Right lobe of liver (tissue), 6 donors: ENCODE data around the gene CACNA2D3. TPM values are rescaled to one million over a fixed set of nuclear protein-coding genes. Genes with fewer than 3 reads are reported as not detected.
A peak's percentile ranks its signal among the peaks of the same experiment; 100 is the strongest.

Experiments
- ATAC-seq, 4 donors: fragments of 200-7000 bp; cut with Tn5 transposase; one replicate each; pipeline ENCODE4 v1.9.1; 2020; ENCODE audit warnings: mild to moderate bottlenecking in 4 of 4, moderate library complexity in 4 of 4
- DNase-seq, 3 donors: peaks; one replicate each; pipeline ENCODE4 v3.0.0-alpha.2; 2020
- H3K27ac ChIP-seq, 3 donors: fragments of 200-600 bp; one replicate each; pipeline ENCODE4 v1.8.0; 2022
- H3K27me3 ChIP-seq, 2 donors: fragments of 200-600 bp; one replicate each; pipeline ENCODE4 v1.8.0; 2022
- H3K36me3 ChIP-seq, 4 donors: fragments of 200-600 bp; sonication (generic) in 1 of 4; one replicate each; pipeline versions ENCODE4 v1.5.1 to v1.8.0; 2017 to 2022; ENCODE audit warnings: control low read depth in 1 of 4
- H3K4me1 ChIP-seq, 4 donors: fragments of 200-600 bp; sonication (generic) in 1 of 4; one replicate each; pipeline versions ENCODE4 v1.5.1 to v1.8.0; 2017 to 2022; ENCODE audit warnings: control low read depth in 1 of 4
- H3K4me3 ChIP-seq, 3 donors: fragments of 200-600 bp; one replicate each; pipeline ENCODE4 v1.8.0; 2022
- H3K9me3 ChIP-seq, 4 donors: fragments of 200-600 bp; sonication (generic) in 1 of 4; one replicate each; pipeline versions ENCODE4 v1.5.1 to v1.8.0; 2017 to 2022; ENCODE audit warnings: control low read depth in 1 of 4
- POLR2A ChIP-seq: fragments of 450-650 bp; IDR thresholded peaks from one replicate; pipeline ENCODE4 v1.6.1; 2017; ENCODE audit warnings: antibody characterized with exemption, mild to moderate bottlenecking
- WGBS: methylation state at CpG from one replicate; pipeline ENCODE4 v1.1.6; 2018; ENCODE audit warnings: low coverage, low lambda C conversion rate; ENCODE audit not compliant: insufficient coverage; ENCODE audit errors: missing lambda C conversion rate; 5-methylcytosine and 5-hydroxymethylcytosine counted together
- intact Hi-C, 2 donors: fragments of 100-400 bp; cut with DNase I; formaldehyde crosslinking; loops; one replicate each; pipeline versions ENCODE4 v1.11.2 to v1.14.1; 2022
- total RNA-seq, 6 experiments: library from RNA; depleted of rRNA in 2 of 6; stranded (reverse); fragments of >200 nt in 2 of 6; fragmentation: NEBNext Ultra II Directional in 3 of 6; extraction: Animal tissue kit (Norgen Biotek cat#: 25700) in 3 of 6; gene quantifications; one replicate each; pipeline versions ENCODE4 v1.1.0 to v1.2.4, GENCODE V29; 2016 to 2023
- TF ChIP-seq, protein P1 (sequence below), 4 donors: fragments of 200-600 bp in 3 of 4; fragments of 450-650 bp in 1 of 4; IDR thresholded peaks; one replicate each; pipeline versions ENCODE4 v1.5.1 to v1.8.0; 2016 to 2022; ENCODE audit warnings: antibody characterized with exemption in 4 of 4, mild to moderate bottlenecking in 2 of 4
- donor health status: DM: no; HTN: yes; CAD: no.
- donor health status: DM: no; HTN: no; CAD: no.
- donor health status: DM: no; HTN: no; CAD: no.
- donor health status: DM: no; HTN: yes; CAD: no.
- donor health status: DM: no; HTN: yes; CAD: no.

CACNA2D3 gene
- total RNA-seq, 6 experiments from 2014 or later: 0.28 to 0.87 TPM; not detected in 4

DNA sequence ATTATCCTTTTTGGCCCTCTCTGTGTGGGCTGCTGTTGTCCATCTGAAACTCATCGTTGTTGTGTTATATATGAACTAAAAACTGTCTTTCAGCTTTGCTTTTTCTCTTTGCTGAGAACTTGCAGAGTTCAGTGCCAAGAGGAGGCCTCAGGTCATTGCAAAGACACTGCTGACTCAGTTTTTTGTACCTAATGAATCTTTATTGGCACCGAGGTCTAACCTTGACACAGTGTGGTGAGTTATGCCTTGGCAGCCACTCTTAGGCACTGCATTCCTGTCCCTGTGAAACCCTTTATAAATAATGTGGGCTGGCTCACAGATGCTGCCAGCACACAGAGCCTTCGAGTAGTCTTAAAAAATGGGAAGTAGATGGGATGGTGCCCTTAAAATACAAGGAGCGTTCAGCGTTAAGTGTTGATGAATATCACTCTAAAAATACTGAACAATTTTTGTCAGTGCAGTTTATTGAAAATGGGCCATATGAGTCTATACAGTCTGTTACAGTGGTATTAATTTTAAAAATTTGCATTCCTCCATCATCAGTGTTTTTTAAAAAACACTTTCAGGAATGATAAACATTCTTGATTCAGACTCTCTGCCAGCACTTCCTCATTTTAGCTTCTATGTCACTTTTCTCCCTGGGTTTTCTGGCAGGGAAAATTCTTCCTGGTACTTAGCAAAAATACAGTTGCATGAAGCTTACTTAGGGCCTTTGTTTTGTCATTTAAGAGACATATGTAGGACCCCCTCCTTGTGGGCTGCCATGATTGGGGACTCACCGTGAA is 234.1 kb downstream of the CACNA2D3 start:
- ATAC-seq (peak; percentile 61 to 86 (median 69)), DNase-seq (peak in 2 of 3 donors; percentile 21 to 56)
- no peaks in the 10 kb centered on the region for H3K27me3 ChIP-seq
- no peaks in the 10 kb centered on the region for H3K9me3 ChIP-seq
- no peak overlapping the region for H3K4me3 ChIP-seq
- peaks cover 0 to 31% (median 4%) of the 10 kb centered on the region in 4 donors for H3K4me1 ChIP-seq
- no peaks in the 10 kb centered on the region for H3K36me3 ChIP-seq
- H3K27ac ChIP-seq: no peak overlapping the region
- TF ChIP-seq, protein P1, sequence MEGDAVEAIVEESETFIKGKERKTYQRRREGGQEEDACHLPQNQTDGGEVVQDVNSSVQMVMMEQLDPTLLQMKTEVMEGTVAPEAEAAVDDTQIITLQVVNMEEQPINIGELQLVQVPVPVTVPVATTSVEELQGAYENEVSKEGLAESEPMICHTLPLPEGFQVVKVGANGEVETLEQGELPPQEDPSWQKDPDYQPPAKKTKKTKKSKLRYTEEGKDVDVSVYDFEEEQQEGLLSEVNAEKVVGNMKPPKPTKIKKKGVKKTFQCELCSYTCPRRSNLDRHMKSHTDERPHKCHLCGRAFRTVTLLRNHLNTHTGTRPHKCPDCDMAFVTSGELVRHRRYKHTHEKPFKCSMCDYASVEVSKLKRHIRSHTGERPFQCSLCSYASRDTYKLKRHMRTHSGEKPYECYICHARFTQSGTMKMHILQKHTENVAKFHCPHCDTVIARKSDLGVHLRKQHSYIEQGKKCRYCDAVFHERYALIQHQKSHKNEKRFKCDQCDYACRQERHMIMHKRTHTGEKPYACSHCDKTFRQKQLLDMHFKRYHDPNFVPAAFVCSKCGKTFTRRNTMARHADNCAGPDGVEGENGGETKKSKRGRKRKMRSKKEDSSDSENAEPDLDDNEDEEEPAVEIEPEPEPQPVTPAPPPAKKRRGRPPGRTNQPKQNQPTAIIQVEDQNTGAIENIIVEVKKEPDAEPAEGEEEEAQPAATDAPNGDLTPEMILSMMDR (IDR thresholded peaks at IDR 0.05): no peak
- TF ChIP-seq POLR2A: no peak
- intact Hi-C loops: no loop called here
- 23% methylated on average over 6 of the region's 6 CpGs for WGBS

- Histone ChIP-seq H3K9me3 (no peaks in the 10 kb centered on the region), H3K4me3 (no peak overlapping the region), H3K27ac (no peak overlapping the region), H3K36me3 (no peaks in the 10 kb centered on the region), H3K27me3 (no peaks in the 10 kb centered on the region), H3K4me1 (peaks cover 0 to 31% (median 4%) of the 10 kb centered on the region in 4 donors)
- intact Hi-C loops: no loop called here
- DNase-seq: no peak
- TF ChIP-seq, protein P1 (IDR thresholded peaks at IDR 0.05): no peak
- no peak for TF ChIP-seq POLR2A
- no peak for ATAC-seq
- WGBS: 65% methylated on average over 5 of the region's 5 CpGs
These were observed 234.9 kb downstream of the CACNA2D3 start for GRCh38 chr3:54357301-54357700.

DNA sequence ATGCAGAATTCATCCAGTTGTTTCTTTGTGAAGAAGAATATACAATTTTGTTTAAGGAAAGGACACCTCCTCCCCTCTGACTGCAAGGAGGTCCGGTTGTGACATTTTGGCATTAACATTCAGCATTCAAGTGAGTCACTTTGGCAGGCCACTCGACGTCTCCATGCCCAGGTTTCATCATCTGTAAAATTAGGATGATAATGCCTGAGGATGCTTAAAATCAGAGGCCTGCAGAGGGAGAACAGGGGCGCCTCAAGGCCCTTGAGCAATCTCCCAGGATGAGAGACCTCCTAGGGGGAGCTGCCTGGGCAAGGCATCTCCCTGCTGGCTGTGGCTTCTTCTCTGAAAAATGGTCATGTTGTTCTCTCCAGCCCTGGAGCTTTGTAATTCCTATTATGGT is 236.0 kb downstream of the CACNA2D3 start:
- DNase-seq: no peak
- intact Hi-C loops: no loop called here

DNA sequence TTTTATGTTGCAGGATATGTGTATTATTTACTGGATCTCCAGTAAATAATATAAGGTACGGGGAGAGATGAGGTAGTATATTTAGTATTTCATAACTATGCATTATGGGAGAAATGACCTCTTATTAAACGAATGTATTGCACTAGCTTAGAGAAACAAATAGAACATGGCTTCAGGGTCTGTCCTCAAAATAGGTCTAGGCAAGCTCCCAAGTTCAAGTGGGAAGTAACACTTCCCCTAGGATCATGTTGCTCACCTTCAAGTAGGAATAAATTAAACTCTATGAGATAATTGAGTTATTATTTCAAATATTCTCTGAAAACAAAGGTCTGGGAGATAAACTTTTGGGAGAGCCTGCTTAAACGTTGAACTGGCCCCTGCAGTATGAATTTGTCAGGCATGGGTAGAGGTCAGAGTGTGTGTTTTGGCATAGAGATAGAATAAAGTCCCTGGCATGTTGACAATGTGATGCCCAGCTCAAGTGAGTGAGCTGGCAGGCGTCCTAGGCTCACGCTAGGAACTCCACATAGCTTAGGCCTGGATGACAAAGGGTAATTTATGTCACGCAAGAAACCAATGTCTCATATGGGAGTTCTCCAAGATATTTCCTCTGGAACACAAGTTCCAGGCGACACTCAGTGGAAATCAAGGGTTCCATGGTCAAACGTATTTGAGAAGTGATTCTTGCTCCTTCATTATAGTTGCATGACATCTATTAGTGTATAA is 236.8 kb downstream of the CACNA2D3 start:
- H3K27ac ChIP-seq: no peak overlapping the region
- ATAC-seq (peak; percentile 91 to 96 (median 93)), DNase-seq (peak; percentile 78 to 82 (median 79))
- no peak for TF ChIP-seq POLR2A
- TF ChIP-seq, protein P1 (IDR thresholded peaks at IDR 0.05): no peak
- H3K27me3 ChIP-seq: no peaks in the 10 kb centered on the region
- 28% methylated on average over 8 of the region's 8 CpGs for WGBS
- no peaks in the 10 kb centered on the region for H3K36me3 ChIP-seq
- H3K4me1 ChIP-seq: peaks cover 0 to 31% (median 4%) of the 10 kb centered on the region in 4 donors
- no peaks in the 10 kb centered on the region for H3K9me3 ChIP-seq
- intact Hi-C loops: no loop called here
- no peak overlapping the region for H3K4me3 ChIP-seq

More for the DNA sequence above, 236.0 kb downstream of the CACNA2D3 start:
- no peaks in the 10 kb centered on the region for H3K36me3 ChIP-seq
- peaks cover 0 to 31% (median 4%) of the 10 kb centered on the region in 4 donors for H3K4me1 ChIP-seq
- 60% methylated on average over 3 of the region's 4 CpGs for WGBS
- no peaks in the 10 kb centered on the region for H3K27me3 ChIP-seq
- H3K27ac ChIP-seq: no peak overlapping the region
- ATAC-seq: no peak
- TF ChIP-seq, protein P1 (IDR thresholded peaks at IDR 0.05): no peak
- no peak for TF ChIP-seq POLR2A
- no peaks in the 10 kb centered on the region for H3K9me3 ChIP-seq
- no peak overlapping the region for H3K4me3 ChIP-seq
